T-helper 9 cell (primary cell): ENCODE measurements around the gene FCHO2.
A peak's percentile ranks its signal among the peaks of the same experiment; 100 is the strongest.
"Not testable (repeated sequence)": the region's sequence is repeated elsewhere in the genome, so short reads cannot be mapped to it uniquely, and the experiment has no call there.

Experiments
- DNase-seq: peaks from one replicate; pipeline ENCODE4 v3.0.0-alpha.2; 2020

The FCHO2 gene

GRCh38 chr5:72956324-72957140, 691 bp downstream of the FCHO2 start:
- DNase-seq = peak; percentile 20

GRCh38 chr5:72957337-72957736, 1.5 kb downstream of the FCHO2 start:
- DNase-seq = no peak

- no peak for DNase-seq
These were observed 3.4 kb downstream of the FCHO2 start for GRCh38 chr5:72959257-72959656.

GRCh38 chr5:72974481-72974880, 18.6 kb downstream of the FCHO2 start:
- not testable (repeated sequence) for DNase-seq

GRCh38 chr5:72976810-72977209, 21.0 kb downstream of the FCHO2 start:
- not testable (repeated sequence) for DNase-seq

GRCh38 chr5:72985719-72986118, 29.9 kb downstream of the FCHO2 start:
- DNase-seq = no peak

- no peak for DNase-seq
These were observed 32.9 kb downstream of the FCHO2 start for GRCh38 chr5:72988769-72989168.

GRCh38 chr5:72991394-72991793, 35.6 kb downstream of the FCHO2 start:
- DNase-seq = no peak

- no peak for DNase-seq
These were observed 38.7 kb downstream of the FCHO2 start for GRCh38 chr5:72994578-72994977.

- DNase-seq = no peak
These were observed 40.8 kb downstream of the FCHO2 start for GRCh38 chr5:72996632-72997031.

- no peak for DNase-seq
These were observed 44.1 kb downstream of the FCHO2 start for GRCh38 chr5:72999916-73000315.

GRCh38 chr5:73005886-73006285, 50.0 kb downstream of the FCHO2 start:
- no peak for DNase-seq

GRCh38 chr5:73007051-73007450, 51.2 kb downstream of the FCHO2 start:
- no peak for DNase-seq

- no peak for DNase-seq
These were observed 53.0 kb downstream of the FCHO2 start for GRCh38 chr5:73008831-73009230.

GRCh38 chr5:73011612-73012011, 55.8 kb downstream of the FCHO2 start:
- DNase-seq = not testable (repeated sequence)

GRCh38 chr5:73018892-73019291, 63.1 kb downstream of the FCHO2 start:
- no peak for DNase-seq

GRCh38 chr5:73019766-73020165, 63.9 kb downstream of the FCHO2 start:
- no peak for DNase-seq

GRCh38 chr5:73022471-73023169, 66.8 kb downstream of the FCHO2 start:
- DNase-seq = no peak

- not testable (repeated sequence) for DNase-seq
These were observed 69.2 kb downstream of the FCHO2 start for GRCh38 chr5:73024946-73025544.

GRCh38 chr5:73027361-73027760, 71.5 kb downstream of the FCHO2 start:
- DNase-seq = no peak

- DNase-seq = no peak
These were observed 72.0 kb downstream of the FCHO2 start for GRCh38 chr5:73027816-73028215.

GRCh38 chr5:73028991-73029595, 73.3 kb downstream of the FCHO2 start:
- DNase-seq = no peak

- no peak for DNase-seq
These were observed 74.7 kb downstream of the FCHO2 start for GRCh38 chr5:73030531-73030930.
